Measurements from ENCODE around the gene KLHL29. TPM values are rescaled to one million over a fixed set of nuclear protein-coding genes. Genes with fewer than 3 reads are reported as not detected.

KLHL29 gene
- total RNA-seq, 1 experiment from 2014 or later = 7.7 TPM

GRCh38 chr2:23507267-23508065 is 122.5 kb downstream of the KLHL29 start:
- no peak for TF ChIP-seq TCF7L2 (IDR thresholded peaks at IDR 0.05; ENCODE audit: low read depth, low read length)
- no peak for TF ChIP-seq CTCF (IDR thresholded peaks at IDR 0.05)
- no peak for TF ChIP-seq SIN3A (IDR thresholded peaks at IDR 0.05; ENCODE audit: borderline replicate concordance, insufficient read depth, low read depth, low read length)
- TF ChIP-seq, protein P1, sequence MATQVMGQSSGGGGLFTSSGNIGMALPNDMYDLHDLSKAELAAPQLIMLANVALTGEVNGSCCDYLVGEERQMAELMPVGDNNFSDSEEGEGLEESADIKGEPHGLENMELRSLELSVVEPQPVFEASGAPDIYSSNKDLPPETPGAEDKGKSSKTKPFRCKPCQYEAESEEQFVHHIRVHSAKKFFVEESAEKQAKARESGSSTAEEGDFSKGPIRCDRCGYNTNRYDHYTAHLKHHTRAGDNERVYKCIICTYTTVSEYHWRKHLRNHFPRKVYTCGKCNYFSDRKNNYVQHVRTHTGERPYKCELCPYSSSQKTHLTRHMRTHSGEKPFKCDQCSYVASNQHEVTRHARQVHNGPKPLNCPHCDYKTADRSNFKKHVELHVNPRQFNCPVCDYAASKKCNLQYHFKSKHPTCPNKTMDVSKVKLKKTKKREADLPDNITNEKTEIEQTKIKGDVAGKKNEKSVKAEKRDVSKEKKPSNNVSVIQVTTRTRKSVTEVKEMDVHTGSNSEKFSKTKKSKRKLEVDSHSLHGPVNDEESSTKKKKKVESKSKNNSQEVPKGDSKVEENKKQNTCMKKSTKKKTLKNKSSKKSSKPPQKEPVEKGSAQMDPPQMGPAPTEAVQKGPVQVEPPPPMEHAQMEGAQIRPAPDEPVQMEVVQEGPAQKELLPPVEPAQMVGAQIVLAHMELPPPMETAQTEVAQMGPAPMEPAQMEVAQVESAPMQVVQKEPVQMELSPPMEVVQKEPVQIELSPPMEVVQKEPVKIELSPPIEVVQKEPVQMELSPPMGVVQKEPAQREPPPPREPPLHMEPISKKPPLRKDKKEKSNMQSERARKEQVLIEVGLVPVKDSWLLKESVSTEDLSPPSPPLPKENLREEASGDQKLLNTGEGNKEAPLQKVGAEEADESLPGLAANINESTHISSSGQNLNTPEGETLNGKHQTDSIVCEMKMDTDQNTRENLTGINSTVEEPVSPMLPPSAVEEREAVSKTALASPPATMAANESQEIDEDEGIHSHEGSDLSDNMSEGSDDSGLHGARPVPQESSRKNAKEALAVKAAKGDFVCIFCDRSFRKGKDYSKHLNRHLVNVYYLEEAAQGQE (IDR thresholded peaks at IDR 0.05; ENCODE audit: insufficient read depth in 1 of 2, low read depth in 2 of 2, low read length in 1 of 2) = no peak
- TF ChIP-seq POLR2AphosphoS5 (IDR thresholded peaks at IDR 0.05; ENCODE audit: low read depth, low read length) = no peak
- CTCF ChIA-PET = no interaction called here
- Histone ChIP-seq H3K27ac (ENCODE audit: low read length) (no peak overlapping the region), H3K4me3 (ENCODE audit: low read depth in 2 of 2, low read length in 2 of 2) (no peak overlapping the region), H3K4me1 (ENCODE audit: control insufficient read depth, insufficient read depth, low read length) (no peaks in the 10 kb centered on the region), H3K36me3 (ENCODE audit: control insufficient read depth, insufficient read depth, low read length) (no peaks in the 10 kb centered on the region), H3K9me3 (ENCODE audit: control insufficient read depth, insufficient read depth, low read depth, low read length) (no peaks in the 10 kb centered on the region), H3K27me3 (ENCODE audit: control insufficient read depth, insufficient read depth, low read length) (no peaks in the 10 kb centered on the region)
- no TSS peak for BruUV-seq (replicated peaks)
- intact Hi-C loops (cut with micrococcal nuclease; ENCODE audit: unreplicated experiment) (no loop called here), in situ Hi-C loops (cut with HindIII; ENCODE audit: low pct_unique_long_range_greater_than_20kb, low sequenced_read_pairs) (no loop called here)
- DNase-seq (ENCODE audit: low read depth, low spot score) (no peak), ATAC-seq (no peak)
- POLR2A ChIA-PET = no interaction called here

GRCh38 chr2:23508066-23508390 is 123.0 kb downstream of the KLHL29 start:
- intact Hi-C loops (cut with micrococcal nuclease; ENCODE audit: unreplicated experiment) = no loop called here
- in situ Hi-C loops (cut with HindIII; ENCODE audit: low pct_unique_long_range_greater_than_20kb, low sequenced_read_pairs) = no loop called here
- H3K36me3 ChIP-seq (ENCODE audit: control insufficient read depth, insufficient read depth, low read length) = no peaks in the 10 kb centered on the region
- ChIA-PET CTCF (no interaction called here), POLR2A (no interaction called here)
- ATAC-seq = no peak
- H3K27ac ChIP-seq (ENCODE audit: low read length) = no peak overlapping the region
- no peak overlapping the region for H3K4me3 ChIP-seq (ENCODE audit: low read depth in 2 of 2, low read length in 2 of 2)
- no peaks in the 10 kb centered on the region for H3K9me3 ChIP-seq (ENCODE audit: control insufficient read depth, insufficient read depth, low read depth, low read length)
- no TSS peak for BruUV-seq (replicated peaks)
- no peak for DNase-seq (ENCODE audit: low read depth, low spot score)
- H3K4me1 ChIP-seq (ENCODE audit: control insufficient read depth, insufficient read depth, low read length) = no peaks in the 10 kb centered on the region
- no peaks in the 10 kb centered on the region for H3K27me3 ChIP-seq (ENCODE audit: control insufficient read depth, insufficient read depth, low read length)
- TF ChIP-seq SIN3A (IDR thresholded peaks at IDR 0.05; ENCODE audit: borderline replicate concordance, insufficient read depth, low read depth, low read length) (no peak), CTCF (IDR thresholded peaks at IDR 0.05) (no peak)
- TF ChIP-seq, protein P1 (IDR thresholded peaks at IDR 0.05; ENCODE audit: insufficient read depth in 1 of 2, low read depth in 2 of 2, low read length in 1 of 2) = no peak

Data from Panc1 (cell line).